Panc1 (cell line): ENCODE results near the gene ADD1. TPM values are rescaled to one million over a fixed set of nuclear protein-coding genes. Genes with fewer than 3 reads are reported as not detected.

Experiments used
- ATAC-seq: fragments of 200-7000 bp; cut with Tn5 transposase; 2 replicates; pipeline ENCODE4 v1.9.1; 2020; ENCODE audit warnings: mild to moderate bottlenecking, moderate library complexity
- BruUV-seq: library from RNA; stranded (reverse); fragments of 400-500 nt; replicated peaks from 2 replicates; lab custom pipeline; 2021; lab: Mats Ljungman, UMichigan
- CTCF ChIA-PET: fragments of 300-600 bp; sonication (Branson Sonifier 250); formaldehyde crosslinking; loops from one replicate; lab custom pipeline; 2022; ENCODE audit warnings: antibody characterized with exemption; lab: Charles Lee
- POLR2A ChIA-PET: fragments of 300-600 bp; sonication (Branson Sonifier 250); formaldehyde crosslinking; loops from one replicate; lab custom pipeline; 2022; ENCODE audit warnings: antibody characterized with exemption; lab: Charles Lee
- DNase-seq: peaks from one replicate; pipeline ENCODE4 v3.0.0-alpha.2; 2010; ENCODE audit warnings: low read depth, low spot score
- H3K27ac ChIP-seq: 2 replicates; pipeline ENCODE4 v1.5.1; 2011; ENCODE audit warnings: mild to moderate bottlenecking, low read length, inconsistent platforms
- H3K27me3 ChIP-seq: fragments of 200-500 bp; sonication (Bioruptor generic); 2 replicates; pipeline ENCODE4 v1.6.0; 2014; ENCODE audit warnings: low read length, inconsistent platforms; ENCODE audit not compliant: control insufficient read depth, insufficient read depth
- H3K36me3 ChIP-seq: fragments of 200-500 bp; sonication (Bioruptor generic); 2 replicates; pipeline ENCODE4 v1.5.1; 2014; ENCODE audit warnings: inconsistent platforms, mild to moderate bottlenecking, low read length, moderate library complexity; ENCODE audit not compliant: control insufficient read depth, insufficient read depth
- H3K4me1 ChIP-seq: 2 replicates; pipeline ENCODE4 v1.5.1; 2011; ENCODE audit warnings: inconsistent platforms, mild to moderate bottlenecking, low read length, moderate library complexity; ENCODE audit not compliant: control insufficient read depth, insufficient read depth
- H3K4me3 ChIP-seq, 2 experiments: 2 replicates each; pipeline ENCODE4 v1.5.1; 2011 to 2012; ENCODE audit warnings: low read depth in 2 of 2, low read length in 2 of 2, mild to moderate bottlenecking in 2 of 2, inconsistent platforms in 1 of 2, moderate library complexity in 1 of 2
- H3K9me3 ChIP-seq: fragments of 200-500 bp; sonication (Bioruptor generic); 2 replicates; pipeline ENCODE4 v1.5.1; 2014; ENCODE audit warnings: low read depth, mild to moderate bottlenecking, inconsistent platforms, low read length, moderate library complexity; ENCODE audit not compliant: control insufficient read depth, insufficient read depth
- CTCF ChIP-seq: fragments of 450-650 bp; IDR thresholded peaks from 2 replicates; pipeline ENCODE4 v1.5.1; 2017; ENCODE audit warnings: mild to moderate bottlenecking
- POLR2AphosphoS5 ChIP-seq: IDR thresholded peaks from 2 replicates; pipeline ENCODE4 v1.6.1; 2012; ENCODE audit warnings: mild to moderate bottlenecking, low read depth, low read length, moderate library complexity
- REST ChIP-seq, 2 experiments: IDR thresholded peaks; 2 replicates each; pipeline ENCODE4 v1.6.1; 2011 to 2012; ENCODE audit warnings: low read depth in 2 of 2, control low read depth in 1 of 2, low read length in 1 of 2, mild to moderate bottlenecking in 1 of 2, moderate library complexity in 1 of 2; ENCODE audit not compliant: insufficient read depth in 1 of 2
- SIN3A ChIP-seq: IDR thresholded peaks from 2 replicates; pipeline ENCODE4 v1.6.1; 2012; ENCODE audit warnings: low read depth, mild to moderate bottlenecking, low read length, moderate library complexity, borderline replicate concordance; ENCODE audit not compliant: insufficient read depth
- TCF7L2 ChIP-seq: IDR thresholded peaks from 2 replicates; pipeline ENCODE4 v1.6.1; 2011; ENCODE audit warnings: mild to moderate bottlenecking, low read depth, low read length, inconsistent platforms
- in situ Hi-C: cut with HindIII; loops from 2 replicates; pipeline ENCODE4 v1.10.0; 2016; ENCODE audit warnings: low sequenced_read_pairs, low pct_unique_long_range_greater_than_20kb
- intact Hi-C: fragments of 100-400 bp; cut with micrococcal nuclease; formaldehyde crosslinking; loops from one replicate; pipeline ENCODE4 v1.10.0; 2022; ENCODE audit not compliant: unreplicated experiment
- total RNA-seq: library from RNA; stranded (reverse); gene quantifications from one replicate; pipeline ENCODE4 v1.2.1, GENCODE V29; 2021; ENCODE audit not compliant: unreplicated experiment

Gene ADD1
- total RNA-seq, 1 experiment from 2014 or later, result 158 TPM

GRCh38 chr4:2893772-2894171 lies 50.1 kb downstream of the ADD1 start:
- Histone ChIP-seq H3K27ac (no peak overlapping the region), H3K36me3 (peaks cover 11% of the 10 kb centered on the region; the same call in 1 of the 2 replicates), H3K4me1 (no peaks in the 10 kb centered on the region), H3K4me3 (no peak overlapping the region), H3K27me3 (no peaks in the 10 kb centered on the region), H3K9me3 (no peaks in the 10 kb centered on the region)
- intact Hi-C loops, result no loop called here
- ChIA-PET POLR2A (no interaction called here), CTCF (no interaction called here)
- TF ChIP-seq SIN3A, result no peak
- no peak for TF ChIP-seq POLR2AphosphoS5
- no peak for TF ChIP-seq CTCF
- no peak for TF ChIP-seq TCF7L2
- TF ChIP-seq REST (IDR thresholded peaks at IDR 0.05; ENCODE audit: insufficient read depth in 1 of 2, low read depth in 2 of 2, low read length in 1 of 2), result no peak
- no peak for ATAC-seq
- in situ Hi-C loops, result no loop called here
- no peak for DNase-seq
- BruUV-seq, result no TSS peak

GRCh38 chr4:2898001-2898400 lies 54.4 kb downstream of the ADD1 start:
- no TSS peak for BruUV-seq
- in situ Hi-C loops, result no loop called here
- ChIA-PET POLR2A (no interaction called here), CTCF (no interaction called here)
- no peak for ATAC-seq
- H3K27ac ChIP-seq, result no peak overlapping the region
- no peak for DNase-seq
- H3K4me3 ChIP-seq, result no peak overlapping the region
- H3K9me3 ChIP-seq, result no peaks in the 10 kb centered on the region
- H3K4me1 ChIP-seq, result no peaks in the 10 kb centered on the region
- intact Hi-C loops, result no loop called here
- peaks cover 13% of the 10 kb centered on the region for H3K36me3 ChIP-seq
- H3K27me3 ChIP-seq, result no peaks in the 10 kb centered on the region
- TF ChIP-seq POLR2AphosphoS5, result no peak
- no peak for TF ChIP-seq SIN3A
- no peak for TF ChIP-seq CTCF
